ENCODE results near the gene NDUFA5. TPM values are rescaled to one million over a fixed set of nuclear protein-coding genes. Genes with fewer than 3 reads are reported as not detected.

NDUFA5 gene
- total RNA-seq, 4 donors from 2014 or later, result 107 to 129 (median 124) TPM

DNA sequence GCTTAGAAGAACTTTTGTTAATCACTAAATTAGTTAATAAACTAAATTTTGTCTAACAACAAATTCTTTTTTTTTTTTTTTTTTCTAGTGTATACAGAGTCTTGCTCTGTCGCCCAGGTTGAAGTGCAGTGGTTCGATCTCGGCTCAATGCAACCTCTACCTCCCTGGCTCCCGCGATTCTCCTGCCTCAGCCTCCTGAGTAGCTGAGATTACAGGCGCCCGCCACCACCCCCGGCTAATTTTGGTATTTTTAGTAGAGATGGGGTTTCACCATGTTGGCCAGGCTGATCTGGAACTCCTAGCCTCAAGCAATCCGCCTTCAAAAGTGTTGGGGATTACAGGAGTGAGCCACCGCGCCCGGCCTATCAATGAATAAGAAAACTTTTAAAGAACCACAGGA is 22.1 kb downstream of the NDUFA5 start:
- peak; percentile 3 to 27 for DNase-seq
- TF ChIP-seq POLR2A (IDR thresholded peaks at IDR 0.05), result no peak
- TF ChIP-seq, protein P1, sequence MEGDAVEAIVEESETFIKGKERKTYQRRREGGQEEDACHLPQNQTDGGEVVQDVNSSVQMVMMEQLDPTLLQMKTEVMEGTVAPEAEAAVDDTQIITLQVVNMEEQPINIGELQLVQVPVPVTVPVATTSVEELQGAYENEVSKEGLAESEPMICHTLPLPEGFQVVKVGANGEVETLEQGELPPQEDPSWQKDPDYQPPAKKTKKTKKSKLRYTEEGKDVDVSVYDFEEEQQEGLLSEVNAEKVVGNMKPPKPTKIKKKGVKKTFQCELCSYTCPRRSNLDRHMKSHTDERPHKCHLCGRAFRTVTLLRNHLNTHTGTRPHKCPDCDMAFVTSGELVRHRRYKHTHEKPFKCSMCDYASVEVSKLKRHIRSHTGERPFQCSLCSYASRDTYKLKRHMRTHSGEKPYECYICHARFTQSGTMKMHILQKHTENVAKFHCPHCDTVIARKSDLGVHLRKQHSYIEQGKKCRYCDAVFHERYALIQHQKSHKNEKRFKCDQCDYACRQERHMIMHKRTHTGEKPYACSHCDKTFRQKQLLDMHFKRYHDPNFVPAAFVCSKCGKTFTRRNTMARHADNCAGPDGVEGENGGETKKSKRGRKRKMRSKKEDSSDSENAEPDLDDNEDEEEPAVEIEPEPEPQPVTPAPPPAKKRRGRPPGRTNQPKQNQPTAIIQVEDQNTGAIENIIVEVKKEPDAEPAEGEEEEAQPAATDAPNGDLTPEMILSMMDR (IDR thresholded peaks at IDR 0.05), result no peak
- H3K9me3 ChIP-seq, result no peaks in the 10 kb centered on the region
- H3K27me3 ChIP-seq, result no peaks in the 10 kb centered on the region
- intact Hi-C loops (cut with DNase I), result loop anchor here (5.0 kb wide), 1 partner anchor 43 kb away; no protein-coding TSS in a partner anchor
- no peak overlapping the region for H3K4me3 ChIP-seq (replicated peaks in 1 of 3)
- no peaks in the 10 kb centered on the region for H3K36me3 ChIP-seq
- 90 to 94% methylated on average over 12 of the region's 12 CpGs for WGBS, 2 donors
- no peaks in the 10 kb centered on the region for H3K4me1 ChIP-seq
- H3K27ac ChIP-seq, result peak overlapping the region in 2 of 3 donors; percentile 88

DNA sequence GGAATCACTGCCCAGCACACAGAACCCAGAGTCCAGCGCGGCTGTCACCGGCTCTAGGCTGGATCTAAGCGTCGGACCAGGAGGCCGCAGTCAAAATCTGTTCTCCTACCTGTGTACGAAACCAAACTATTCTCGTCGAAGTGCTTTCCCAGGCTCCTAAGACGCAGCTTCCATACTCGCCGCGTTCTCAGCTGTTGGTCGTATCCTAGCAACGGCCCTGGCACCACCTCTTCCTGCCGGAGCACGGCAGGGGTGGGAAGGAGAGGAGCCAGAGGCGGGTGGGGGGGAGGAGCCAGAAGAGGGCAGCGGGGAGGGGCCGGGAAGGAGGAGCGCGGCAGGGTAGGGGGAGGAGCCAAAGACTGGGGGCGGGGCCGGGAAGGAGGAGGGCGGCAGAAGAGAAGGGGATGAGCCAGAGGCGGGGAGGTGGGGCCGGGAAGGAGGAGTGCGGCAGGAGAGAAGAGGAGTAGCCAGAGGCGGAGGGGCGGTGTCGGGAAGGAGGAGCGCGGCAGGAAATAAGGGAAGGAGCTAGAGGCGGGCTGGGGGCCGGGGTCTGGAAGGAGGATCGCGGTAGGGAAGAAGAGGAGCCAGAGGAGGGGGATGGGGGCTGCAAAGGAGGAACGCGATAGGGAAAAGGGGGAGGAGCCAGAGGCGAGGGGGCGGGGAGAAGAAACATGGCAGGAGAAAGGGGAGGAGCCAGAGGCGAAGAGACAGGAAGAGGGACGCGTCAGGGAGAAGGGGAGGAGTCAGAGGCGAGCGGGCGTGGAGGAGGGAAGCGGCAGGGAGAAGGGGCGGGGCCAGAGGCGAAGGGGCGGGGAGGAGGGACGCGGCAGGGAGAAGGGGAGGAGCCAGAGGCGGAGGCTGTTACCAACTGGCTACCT is 23.0 kb downstream of the NDUFA5 start, which contains the start of gene IQUB:
Gene IQUB, minus strand, starts transcription at position 213 of the 878 bp plus-strand sequence. CDS start 22,255 bp downstream, outside the sequence.
- intact Hi-C loops (cut with DNase I), result loop anchor here (5.0 kb wide), 1 partner anchor 42 kb away; no protein-coding TSS in a partner anchor

DNA sequence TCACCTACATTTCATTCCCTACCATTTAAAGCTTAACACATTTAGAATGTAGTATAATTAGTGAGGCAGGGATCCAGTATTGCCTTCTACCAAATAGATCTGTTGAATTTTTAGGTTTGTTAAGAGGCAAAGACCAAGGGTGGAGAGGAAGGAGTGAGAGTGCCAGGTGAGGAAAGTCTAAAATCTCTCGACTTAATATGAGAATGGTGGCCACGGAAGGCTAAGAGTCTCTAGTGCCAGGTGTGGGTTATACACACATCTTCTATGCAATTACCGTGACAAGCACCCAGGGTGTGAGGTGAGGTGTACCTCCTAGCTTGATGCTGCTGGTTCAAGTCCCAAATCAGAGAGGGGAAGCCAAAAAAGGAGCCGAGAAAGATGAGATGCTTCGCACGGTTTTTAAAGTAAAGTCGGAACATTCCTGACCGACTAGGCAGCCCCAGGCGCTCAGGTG is 23.7 kb downstream of the NDUFA5 start:
- Histone ChIP-seq H3K27me3 (no peaks in the 10 kb centered on the region), H3K27ac (peak overlapping the region; percentile 75 to 88 (median 88)), H3K36me3 (no peaks in the 10 kb centered on the region), H3K9me3 (no peaks in the 10 kb centered on the region), H3K4me3 (replicated peaks in 1 of 3) (peak overlapping the region in 2 of 3 donors; percentile 45 to 61), H3K4me1 (no peaks in the 10 kb centered on the region)
- 4% methylated on average over 9 of the region's 9 CpGs for WGBS, 2 donors
- TF ChIP-seq POLR2A (IDR thresholded peaks at IDR 0.05), result no peak
- TF ChIP-seq, protein P1 (IDR thresholded peaks at IDR 0.05), result no peak
- intact Hi-C loops (cut with DNase I), result no loop called here
- DNase-seq, result no peak

More for the DNA sequence above, 23.0 kb downstream of the NDUFA5 start, which contains the start of gene IQUB:
- Histone ChIP-seq H3K27me3 (no peaks in the 10 kb centered on the region), H3K4me3 (replicated peaks in 1 of 3) (peak within 1 kb of the TSS in 2 of 3 donors; percentile 45 to 61), H3K4me1 (no peaks in the 10 kb centered on the region), H3K27ac (peak within 1 kb of the TSS; percentile 88 to 97 (median 88)), H3K9me3 (no peaks in the 10 kb centered on the region), H3K36me3 (no peaks in the 10 kb centered on the region)
- TF ChIP-seq, protein P1 (IDR thresholded peaks at IDR 0.05), result no peak
- peak in 1 of 2 donors; percentile 88 for TF ChIP-seq POLR2A (IDR thresholded peaks at IDR 0.05)
- peak; percentile 98 to 99 for DNase-seq
- 1% methylated on average over 37 to 38 of the region's 54 CpGs for WGBS, 2 donors

DNA sequence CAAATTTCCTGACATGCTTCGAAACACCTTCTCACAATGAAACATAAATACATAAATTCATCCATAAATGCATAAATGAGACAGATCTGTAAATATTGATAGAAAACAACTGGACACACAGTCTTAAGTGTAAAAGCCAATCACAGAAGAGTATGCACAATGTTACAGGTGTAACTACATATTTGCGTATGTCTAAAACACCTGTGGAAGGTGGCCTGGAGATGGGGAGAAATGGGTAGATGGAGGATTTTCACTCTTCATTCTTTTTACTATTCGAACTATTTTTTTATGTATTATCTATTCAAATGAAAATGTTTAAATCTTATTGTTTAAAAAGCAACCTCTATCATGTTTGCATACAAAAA is 24.1 kb downstream of the NDUFA5 start:
- no peak for TF ChIP-seq POLR2A (IDR thresholded peaks at IDR 0.05)
- TF ChIP-seq, protein P1 (IDR thresholded peaks at IDR 0.05), result no peak
- Histone ChIP-seq H3K4me1 (no peaks in the 10 kb centered on the region), H3K4me3 (replicated peaks in 1 of 3) (no peak overlapping the region), H3K27me3 (no peaks in the 10 kb centered on the region), H3K9me3 (no peaks in the 10 kb centered on the region), H3K27ac (peak overlapping the region; percentile 75 to 88 (median 88)), H3K36me3 (no peaks in the 10 kb centered on the region)
- WGBS, 2 donors, result 72 to 75% methylated on average over 3 of the region's 3 CpGs
- no peak for DNase-seq
- intact Hi-C loops (cut with DNase I), result no loop called here

All from thyroid gland (tissue), 4 donors.